Measurements from ENCODE around the gene TBC1D22A.

DNA sequence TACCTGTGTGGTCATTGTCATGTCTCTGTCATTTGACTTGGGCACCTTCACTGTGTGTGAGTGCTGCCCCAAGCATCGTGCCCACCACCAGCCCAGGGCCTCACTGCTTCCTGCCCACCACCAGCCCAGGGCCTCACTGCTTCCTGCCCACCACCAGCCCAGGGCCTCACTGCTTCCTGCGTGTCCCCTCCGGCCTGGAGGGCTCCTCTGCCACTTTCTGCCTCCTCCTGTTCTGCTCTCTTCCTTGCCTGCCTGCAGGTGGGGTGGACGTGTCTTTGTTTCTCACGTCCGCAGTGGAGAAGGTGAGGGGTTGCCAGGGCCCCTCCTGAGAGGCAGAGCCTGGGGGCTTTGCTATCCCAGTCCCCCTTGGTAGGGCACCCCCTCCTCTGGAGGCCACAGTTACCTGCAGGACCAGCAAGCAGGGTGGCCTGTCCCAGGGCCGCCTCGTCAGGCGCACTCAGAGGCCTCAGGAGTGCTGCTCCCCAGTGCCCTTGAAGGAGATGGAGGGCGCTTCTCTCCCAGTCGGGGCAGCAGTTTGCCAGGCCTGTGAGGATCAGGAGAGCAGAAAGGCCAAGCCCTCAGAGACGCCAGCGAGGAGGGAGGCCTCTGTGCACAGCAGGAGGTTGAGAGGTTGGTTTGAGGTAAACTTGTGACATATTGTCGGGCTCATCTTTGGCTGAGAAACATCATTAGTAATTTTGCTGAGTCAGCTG, 290.7 kb downstream of the TBC1D22A start:
- TF ChIP-seq, protein P1, sequence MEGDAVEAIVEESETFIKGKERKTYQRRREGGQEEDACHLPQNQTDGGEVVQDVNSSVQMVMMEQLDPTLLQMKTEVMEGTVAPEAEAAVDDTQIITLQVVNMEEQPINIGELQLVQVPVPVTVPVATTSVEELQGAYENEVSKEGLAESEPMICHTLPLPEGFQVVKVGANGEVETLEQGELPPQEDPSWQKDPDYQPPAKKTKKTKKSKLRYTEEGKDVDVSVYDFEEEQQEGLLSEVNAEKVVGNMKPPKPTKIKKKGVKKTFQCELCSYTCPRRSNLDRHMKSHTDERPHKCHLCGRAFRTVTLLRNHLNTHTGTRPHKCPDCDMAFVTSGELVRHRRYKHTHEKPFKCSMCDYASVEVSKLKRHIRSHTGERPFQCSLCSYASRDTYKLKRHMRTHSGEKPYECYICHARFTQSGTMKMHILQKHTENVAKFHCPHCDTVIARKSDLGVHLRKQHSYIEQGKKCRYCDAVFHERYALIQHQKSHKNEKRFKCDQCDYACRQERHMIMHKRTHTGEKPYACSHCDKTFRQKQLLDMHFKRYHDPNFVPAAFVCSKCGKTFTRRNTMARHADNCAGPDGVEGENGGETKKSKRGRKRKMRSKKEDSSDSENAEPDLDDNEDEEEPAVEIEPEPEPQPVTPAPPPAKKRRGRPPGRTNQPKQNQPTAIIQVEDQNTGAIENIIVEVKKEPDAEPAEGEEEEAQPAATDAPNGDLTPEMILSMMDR (IDR thresholded peaks at IDR 0.05), result no peak
- no peak for TF ChIP-seq POLR2A (IDR thresholded peaks at IDR 0.05)

All from right lobe of liver (tissue), 4 donors.